HG03469 (cell line): ENCODE data around the gene MB.
"Not testable (repeated sequence)": the region's sequence is repeated elsewhere in the genome, so short reads cannot be mapped to it uniquely, and the experiment has no call there.

ENCODE experiments used
- ATAC-seq: cut with Tn5 transposase; IDR thresholded peaks from one replicate; pipeline ENCODE4 v1.9.1; 2021; ENCODE audit warnings: mild to moderate bottlenecking, moderate library complexity, moderate number of reproducible peaks; ENCODE audit not compliant: unreplicated experiment

MB gene

GRCh38 chr22:35638001-35638400 is 20.9 kb upstream of the MB start:
- ATAC-seq, result no peak

GRCh38 chr22:35637254-35637653 is 20.1 kb upstream of the MB start:
- no peak for ATAC-seq

GRCh38 chr22:35634943-35635540 is 17.9 kb upstream of the MB start:
- ATAC-seq, result no peak

- ATAC-seq, result no peak
Observed at GRCh38 chr22:35634015-35634414, 16.9 kb upstream of the MB start.

- ATAC-seq, result no peak
Observed at GRCh38 chr22:35633520-35633919, 16.4 kb upstream of the MB start.

- ATAC-seq, result no peak
Observed at GRCh38 chr22:35632935-35633334, 15.8 kb upstream of the MB start.

- ATAC-seq, result no peak
Observed at GRCh38 chr22:35631597-35631996, 14.5 kb upstream of the MB start.

GRCh38 chr22:35630891-35631290 is 13.8 kb upstream of the MB start:
- ATAC-seq, result no peak

GRCh38 chr22:35630387-35630793 is 13.3 kb upstream of the MB start:
- ATAC-seq, result no peak

GRCh38 chr22:35629406-35630216 is 12.5 kb upstream of the MB start:
- no peak for ATAC-seq

GRCh38 chr22:35628732-35629131 is 11.6 kb upstream of the MB start:
- ATAC-seq, result no peak

- ATAC-seq, result no peak
Observed at GRCh38 chr22:35627267-35628041, 10.3 kb upstream of the MB start.

GRCh38 chr22:35625763-35626432 is 8.8 kb upstream of the MB start:
- no peak for ATAC-seq

GRCh38 chr22:35624547-35624946 is 7.4 kb upstream of the MB start:
- no peak for ATAC-seq

- ATAC-seq, result not testable (repeated sequence)
Observed at GRCh38 chr22:35623885-35624284, 6.8 kb upstream of the MB start.

GRCh38 chr22:35622191-35622913 is 5.2 kb upstream of the MB start:
- ATAC-seq, result no peak

GRCh38 chr22:35621451-35621850 is 4.3 kb upstream of the MB start:
- ATAC-seq, result no peak

- no peak for ATAC-seq
Observed at GRCh38 chr22:35620624-35621251, 3.6 kb upstream of the MB start.

GRCh38 chr22:35619336-35620094 is 2.4 kb upstream of the MB start:
- ATAC-seq, result no peak
